A673 (cell line): Measurements from ENCODE around the gene EIF5. TPM values are rescaled to one million over a fixed set of nuclear protein-coding genes. Genes with fewer than 3 reads are reported as not detected.

ENCODE experiments used
- BruUV-seq: library from RNA; stranded (reverse); fragments of 400-500 nt; replicated peaks from 2 replicates; lab custom pipeline; 2021; lab: Mats Ljungman, UMichigan
- CTCF ChIA-PET: fragments of 300-600 bp; sonication (Branson Sonifier 250); formaldehyde crosslinking; loops from one replicate; lab custom pipeline; 2022; ENCODE audit warnings: antibody characterized with exemption; lab: Charles Lee
- POLR2A ChIA-PET: fragments of 300-600 bp; sonication (Branson Sonifier 250); formaldehyde crosslinking; loops from one replicate; lab custom pipeline; 2022; ENCODE audit warnings: antibody characterized with exemption; ENCODE audit not compliant: low non-redundant PET; lab: Charles Lee
- DNase-seq: peaks from one replicate; pipeline ENCODE4 v3.0.0-alpha.2; 2015; ENCODE audit warnings: low spot score
- H3K27ac ChIP-seq: fragments of 200-600 bp; sonication (generic); 2 replicates; pipeline ENCODE4 v1.5.1; 2016; ENCODE audit warnings: mixed run types, low read depth, mild to moderate bottlenecking, mixed read lengths, antibody characterized with exemption, low read length; ENCODE audit not compliant: poor library complexity, severe bottlenecking
- H3K27me3 ChIP-seq: fragments of 200-600 bp; sonication (generic); replicated peaks from 2 replicates; pipeline ENCODE4 v1.6.1; 2017; ENCODE audit warnings: mixed run types, low read depth, mild to moderate bottlenecking, mixed read lengths, antibody characterized with exemption, low read length; ENCODE audit not compliant: insufficient read depth, poor library complexity
- H3K36me3 ChIP-seq: fragments of 200-600 bp; sonication (generic); 2 replicates; pipeline ENCODE4 v1.6.1; 2016; ENCODE audit warnings: mixed run types, mild to moderate bottlenecking, mixed read lengths, antibody characterized with exemption, low read length; ENCODE audit not compliant: insufficient read depth, poor library complexity, severe bottlenecking
- H3K4me1 ChIP-seq: fragments of 200-600 bp; sonication (generic); 2 replicates; pipeline ENCODE4 v1.6.1; 2017; ENCODE audit warnings: mixed run types, mild to moderate bottlenecking, mixed read lengths, antibody characterized with exemption, low read length; ENCODE audit not compliant: insufficient read depth, poor library complexity, severe bottlenecking
- H3K4me3 ChIP-seq: fragments of 200-600 bp; sonication (generic); 2 replicates; pipeline ENCODE4 v1.5.1; 2016; ENCODE audit warnings: low read depth, mixed run types, mild to moderate bottlenecking, mixed read lengths, low read length; ENCODE audit not compliant: poor library complexity, severe bottlenecking
- H3K9me3 ChIP-seq: fragments of 200-600 bp; sonication (generic); 2 replicates; pipeline ENCODE4 v1.6.1; 2016; ENCODE audit warnings: mixed run types, low read depth, mild to moderate bottlenecking, mixed read lengths, antibody characterized with exemption, low read length; ENCODE audit not compliant: poor library complexity, severe bottlenecking
- EZH2 ChIP-seq: fragments of 200-600 bp; sonication (generic); IDR thresholded peaks from 2 replicates; pipeline ENCODE4 v1.6.1; 2017; ENCODE audit warnings: borderline replicate concordance, low read depth, mild to moderate bottlenecking, mixed read lengths, antibody characterized with exemption, low read length; ENCODE audit not compliant: poor library complexity, severe bottlenecking
- intact Hi-C: fragments of 100-400 bp; cut with micrococcal nuclease; formaldehyde crosslinking; loops from one replicate; pipeline ENCODE4 v1.10.0; 2022; ENCODE audit not compliant: unreplicated experiment
- total RNA-seq: library from RNA; stranded (reverse); gene quantifications from 2 replicates; pipeline ENCODE4 v1.2.3, GENCODE V29; 2021
- TF ChIP-seq, protein P1 (sequence below): fragments of 300-800, 200-600 bp; sonication (generic); conservative IDR thresholded peaks from 2 replicates; pipeline ENCODE4 v1.5.1; 2017; ENCODE audit warnings: low read depth, mild to moderate bottlenecking, antibody characterized with exemption, low read length, moderate library complexity, mixed read lengths

Gene EIF5
- total RNA-seq, 1 experiment from 2014 or later, result 446 TPM

DNA sequence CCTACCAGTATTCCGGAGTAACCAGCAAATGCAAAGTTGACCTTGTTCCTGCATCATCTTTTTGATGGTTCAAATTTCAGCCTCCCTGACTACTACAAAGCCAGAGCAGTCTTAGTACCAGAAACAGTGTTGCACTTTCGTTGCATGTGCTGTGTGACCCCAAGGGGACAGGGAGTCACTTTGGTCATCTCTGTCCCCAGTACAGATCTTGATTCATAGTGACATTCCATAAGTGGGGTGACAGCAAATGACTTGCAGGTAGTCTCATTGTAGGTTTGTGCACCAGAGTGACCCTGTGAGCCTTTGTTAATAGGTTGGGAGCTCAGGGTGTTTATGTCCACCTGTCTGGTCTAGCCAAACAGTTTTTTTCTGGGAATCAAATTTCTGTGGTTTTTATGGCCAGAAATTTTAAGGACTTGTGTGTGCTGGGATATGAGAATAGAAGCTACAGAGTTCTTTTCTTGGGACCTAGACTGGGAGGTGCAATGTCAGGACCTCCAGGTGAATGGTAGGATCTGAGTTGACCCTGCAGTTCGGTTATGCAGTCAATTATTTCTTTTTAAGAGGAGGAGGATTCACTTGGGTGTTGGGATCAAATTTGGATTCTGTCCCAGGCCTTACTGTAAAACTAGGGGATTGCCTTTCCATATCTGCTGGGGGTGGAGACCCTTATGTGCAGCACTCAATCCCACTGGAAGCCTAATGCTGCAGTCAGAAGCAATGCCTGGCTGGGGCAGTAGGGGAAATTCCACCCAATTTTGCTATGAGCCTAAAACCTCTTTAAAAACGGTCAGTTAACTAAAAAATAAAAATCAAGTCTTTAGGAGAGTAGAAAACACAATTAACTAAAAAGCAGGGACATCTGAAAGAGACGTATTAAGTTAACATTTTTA, 10.1 kb downstream of the EIF5 start:
- CTCF ChIA-PET, result no interaction called here
- H3K27ac ChIP-seq, result no peak overlapping the region
- intact Hi-C loops, result no loop called here
- DNase-seq, result no peak
- H3K4me1 ChIP-seq, result peaks cover 3% of the 10 kb centered on the region
- H3K36me3 ChIP-seq, result peaks cover 60% of the 10 kb centered on the region
- BruUV-seq, result no TSS peak
- H3K9me3 ChIP-seq, result no peaks in the 10 kb centered on the region
- POLR2A ChIA-PET, result interaction anchor here (0.5 to 0.8 kb wide), 4 partner anchors 9 to 585 kb away, joined by 3 to 5 read pairs (median 3); partner anchors contain the start of gene EIF5
- no peak for TF ChIP-seq EZH2
- TF ChIP-seq, protein P1, sequence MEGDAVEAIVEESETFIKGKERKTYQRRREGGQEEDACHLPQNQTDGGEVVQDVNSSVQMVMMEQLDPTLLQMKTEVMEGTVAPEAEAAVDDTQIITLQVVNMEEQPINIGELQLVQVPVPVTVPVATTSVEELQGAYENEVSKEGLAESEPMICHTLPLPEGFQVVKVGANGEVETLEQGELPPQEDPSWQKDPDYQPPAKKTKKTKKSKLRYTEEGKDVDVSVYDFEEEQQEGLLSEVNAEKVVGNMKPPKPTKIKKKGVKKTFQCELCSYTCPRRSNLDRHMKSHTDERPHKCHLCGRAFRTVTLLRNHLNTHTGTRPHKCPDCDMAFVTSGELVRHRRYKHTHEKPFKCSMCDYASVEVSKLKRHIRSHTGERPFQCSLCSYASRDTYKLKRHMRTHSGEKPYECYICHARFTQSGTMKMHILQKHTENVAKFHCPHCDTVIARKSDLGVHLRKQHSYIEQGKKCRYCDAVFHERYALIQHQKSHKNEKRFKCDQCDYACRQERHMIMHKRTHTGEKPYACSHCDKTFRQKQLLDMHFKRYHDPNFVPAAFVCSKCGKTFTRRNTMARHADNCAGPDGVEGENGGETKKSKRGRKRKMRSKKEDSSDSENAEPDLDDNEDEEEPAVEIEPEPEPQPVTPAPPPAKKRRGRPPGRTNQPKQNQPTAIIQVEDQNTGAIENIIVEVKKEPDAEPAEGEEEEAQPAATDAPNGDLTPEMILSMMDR, result no peak
- H3K4me3 ChIP-seq, result no peak overlapping the region
- H3K27me3 ChIP-seq, result no peaks in the 10 kb centered on the region

DNA sequence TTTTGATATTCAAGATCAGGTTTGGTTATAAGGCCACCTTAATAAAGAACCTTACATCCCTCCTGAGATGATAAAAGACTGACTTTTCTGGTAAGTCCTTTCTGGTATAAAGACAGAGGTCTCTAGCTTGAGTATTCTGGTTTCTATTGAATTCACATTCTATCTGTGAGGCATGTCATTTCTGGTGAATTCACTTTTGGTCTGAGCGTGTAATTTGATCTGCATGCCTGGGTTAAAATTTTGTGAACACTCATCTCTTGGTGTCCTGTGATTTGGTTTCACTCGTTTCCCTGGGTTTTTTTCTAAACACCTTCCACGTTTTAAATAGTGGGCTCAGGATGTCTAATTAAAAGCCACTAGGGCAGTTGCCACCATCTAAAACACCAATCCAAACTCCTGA, 12.2 kb downstream of the EIF5 start:
- peaks cover 3% of the 10 kb centered on the region for H3K4me1 ChIP-seq
- H3K27me3 ChIP-seq, result no peaks in the 10 kb centered on the region
- no peak for TF ChIP-seq EZH2
- TF ChIP-seq, protein P1, result no peak
- DNase-seq, result no peak
- no peaks in the 10 kb centered on the region for H3K9me3 ChIP-seq
- no peak overlapping the region for H3K27ac ChIP-seq
- no TSS peak for BruUV-seq
- intact Hi-C loops, result no loop called here
- H3K4me3 ChIP-seq, result no peak overlapping the region
- peaks cover 38% of the 10 kb centered on the region for H3K36me3 ChIP-seq
- POLR2A ChIA-PET, result interaction anchor here (0.5 kb wide), 1 partner anchor 17 kb away, joined by 3 read pairs; no protein-coding TSS in a partner anchor
- CTCF ChIA-PET, result no interaction called here

DNA sequence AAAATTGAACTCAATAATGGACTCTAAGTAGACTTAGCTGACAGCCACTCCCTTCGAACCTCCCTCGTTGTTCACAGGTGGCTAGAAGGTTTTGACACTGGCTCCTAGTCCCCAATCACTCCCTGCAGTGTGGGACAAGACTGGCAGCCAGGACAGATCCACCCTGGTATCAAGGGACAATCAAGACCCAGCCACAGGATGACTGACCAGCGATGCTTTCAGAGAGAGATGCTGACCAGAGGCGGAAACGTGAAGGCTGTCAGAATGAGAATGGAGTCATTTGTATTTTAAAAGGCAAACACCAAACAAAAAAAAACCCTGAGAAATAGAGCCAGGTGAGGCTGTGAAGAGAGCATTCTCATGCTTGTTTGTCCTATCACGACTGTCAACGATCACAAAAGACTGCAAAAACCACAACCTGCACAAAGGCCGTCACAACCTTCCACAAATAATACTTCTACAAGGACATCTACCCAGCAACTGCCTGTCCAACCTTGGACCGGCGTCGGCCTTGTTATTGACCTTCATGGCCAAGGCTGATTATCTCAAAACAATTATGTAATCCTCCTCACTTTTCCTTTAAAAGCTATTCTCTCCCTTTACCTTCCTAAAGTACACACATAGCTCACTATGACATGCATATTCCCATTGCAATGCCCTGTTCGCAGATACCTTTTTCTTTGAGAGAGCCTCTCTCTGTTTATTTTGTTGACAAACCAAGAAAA, 13.2 kb downstream of the EIF5 start:
- no TSS peak for BruUV-seq
- ChIA-PET CTCF (no interaction called here), POLR2A (interaction anchor here (0.7 kb wide), 1 partner anchor 217 kb away, joined by 3 read pairs; no protein-coding TSS in a partner anchor)

More for the DNA sequence above, 13.2 kb downstream of the EIF5 start:
- H3K36me3 ChIP-seq, result peaks cover 29% of the 10 kb centered on the region
- H3K27ac ChIP-seq, result no peak overlapping the region
- no peak for DNase-seq
- H3K4me1 ChIP-seq, result peaks cover 3% of the 10 kb centered on the region
- no peaks in the 10 kb centered on the region for H3K9me3 ChIP-seq
- H3K27me3 ChIP-seq, result no peaks in the 10 kb centered on the region
- H3K4me3 ChIP-seq, result no peak overlapping the region
- TF ChIP-seq, protein P1, result no peak
- TF ChIP-seq EZH2, result no peak
- intact Hi-C loops, result no loop called here
